H1 (cell line): ENCODE results near the gene ERN2. TPM values are rescaled to one million over a fixed set of nuclear protein-coding genes. Genes with fewer than 3 reads are reported as not detected.

Experiments used
- ASH2L ChIP-seq: fragments of 200-600, 300-600 bp; sonication (generic); IDR thresholded peaks from one replicate; pipeline ENCODE4 v1.7.1; 2017; ENCODE audit warnings: low read length
- KDM5A ChIP-seq: fragments of 200-600 bp; IDR thresholded peaks from 2 replicates; pipeline ENCODE4 v1.7.1; 2012; ENCODE audit warnings: mild to moderate bottlenecking, low read length, inconsistent platforms, mixed read lengths
- polyA plus RNA-seq, 7 experiments: library from polyadenylated mRNA; depleted of rRNA in 3 of 7; stranded (reverse) in 5 of 7; unstranded in 2 of 7; fragments of >200 nt in 5 of 7; fragments of 200-250 nt in 2 of 7; gene quantifications; 1 replicate in 5 of 7; 2 replicates in 1 of 7; 4 replicates in 1 of 7; pipeline versions ENCODE4 v1.2.1 to v1.2.3, GENCODE V29; 2011 to 2013; ENCODE audit warnings: missing spikeins in 2 of 7, mixed read lengths in 2 of 7
- total RNA-seq: library from RNA; stranded (reverse); fragmentation: NEBNext Ultra II Directional; extraction: Animal tissue kit (Norgen Biotek cat#: 25700); gene quantifications from 2 replicates; pipeline ENCODE4 v1.2.1, GENCODE V29; 2021

The ERN2 gene
- total and polyA plus RNA-seq, 2 of the 8 experiments (the other 6 are each of a cell fraction or from before 2014, with no cell fraction given): 2.4 to 4.4 TPM

DNA sequence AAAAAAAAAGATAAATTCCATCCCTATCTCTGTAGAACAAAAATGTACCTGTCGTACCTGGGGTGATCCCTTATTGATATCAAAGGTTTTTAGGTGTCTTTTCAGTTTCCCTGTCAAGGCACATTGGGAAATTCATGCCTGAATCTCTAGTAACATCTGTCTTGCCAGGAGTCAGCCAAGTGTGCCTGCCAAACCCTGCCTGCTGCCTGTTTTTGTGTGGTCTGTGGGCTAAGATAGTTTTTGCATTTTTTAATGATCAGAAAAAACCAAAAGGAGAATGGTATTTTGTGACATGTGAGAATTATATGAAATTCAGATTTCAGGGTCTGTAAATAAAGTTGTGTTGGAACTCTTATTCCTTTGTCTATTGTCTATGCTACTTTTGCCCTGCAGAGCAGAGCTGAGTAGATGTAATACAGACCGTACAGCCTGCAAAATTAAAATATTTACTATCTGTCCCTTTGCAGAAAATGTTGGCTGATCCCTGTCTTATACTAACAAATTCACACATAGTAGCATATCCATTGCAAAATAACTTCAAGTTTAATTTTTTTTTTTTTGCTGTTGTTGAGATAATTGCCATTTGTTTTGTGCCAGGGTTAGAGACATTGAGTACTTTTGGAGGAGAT is 28.8 kb upstream of the ERN2 start (continued):
- TF ChIP-seq KDM5A (no peak), ASH2L (no peak)
